Dermis blood vessel endothelial cell (primary cell): ENCODE results near the gene TRAPPC14. TPM values are rescaled to one million over a fixed set of nuclear protein-coding genes. Genes with fewer than 3 reads are reported as not detected.
"Not testable (repeated sequence)": the region's sequence is repeated elsewhere in the genome, so short reads cannot be mapped to it uniquely, and the experiment has no call there.

ENCODE experiments used
- DNase-seq: peaks from one replicate; pipeline ENCODE4 v3.0.0; 2010
- total RNA-seq: library from RNA; depleted of rRNA; stranded (reverse); fragments of >200 nt; gene quantifications from 2 replicates; pipeline ENCODE4 v1.2.3, GENCODE V29; 2014

The TRAPPC14 gene, protein sequence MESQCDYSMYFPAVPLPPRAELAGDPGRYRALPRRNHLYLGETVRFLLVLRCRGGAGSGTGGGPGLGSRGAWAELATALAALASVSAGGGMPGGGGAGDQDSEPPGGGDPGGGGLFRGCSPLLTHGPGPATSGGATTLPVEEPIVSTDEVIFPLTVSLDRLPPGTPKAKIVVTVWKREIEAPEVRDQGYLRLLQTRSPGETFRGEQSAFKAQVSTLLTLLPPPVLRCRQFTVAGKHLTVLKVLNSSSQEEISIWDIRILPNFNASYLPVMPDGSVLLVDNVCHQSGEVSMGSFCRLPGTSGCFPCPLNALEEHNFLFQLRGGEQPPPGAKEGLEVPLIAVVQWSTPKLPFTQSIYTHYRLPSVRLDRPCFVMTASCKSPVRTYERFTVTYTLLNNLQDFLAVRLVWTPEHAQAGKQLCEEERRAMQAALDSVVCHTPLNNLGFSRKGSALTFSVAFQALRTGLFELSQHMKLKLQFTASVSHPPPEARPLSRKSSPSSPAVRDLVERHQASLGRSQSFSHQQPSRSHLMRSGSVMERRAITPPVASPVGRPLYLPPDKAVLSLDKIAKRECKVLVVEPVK
- 4.1 and 4.7 TPM in 2 replicates for total RNA-seq

DNA sequence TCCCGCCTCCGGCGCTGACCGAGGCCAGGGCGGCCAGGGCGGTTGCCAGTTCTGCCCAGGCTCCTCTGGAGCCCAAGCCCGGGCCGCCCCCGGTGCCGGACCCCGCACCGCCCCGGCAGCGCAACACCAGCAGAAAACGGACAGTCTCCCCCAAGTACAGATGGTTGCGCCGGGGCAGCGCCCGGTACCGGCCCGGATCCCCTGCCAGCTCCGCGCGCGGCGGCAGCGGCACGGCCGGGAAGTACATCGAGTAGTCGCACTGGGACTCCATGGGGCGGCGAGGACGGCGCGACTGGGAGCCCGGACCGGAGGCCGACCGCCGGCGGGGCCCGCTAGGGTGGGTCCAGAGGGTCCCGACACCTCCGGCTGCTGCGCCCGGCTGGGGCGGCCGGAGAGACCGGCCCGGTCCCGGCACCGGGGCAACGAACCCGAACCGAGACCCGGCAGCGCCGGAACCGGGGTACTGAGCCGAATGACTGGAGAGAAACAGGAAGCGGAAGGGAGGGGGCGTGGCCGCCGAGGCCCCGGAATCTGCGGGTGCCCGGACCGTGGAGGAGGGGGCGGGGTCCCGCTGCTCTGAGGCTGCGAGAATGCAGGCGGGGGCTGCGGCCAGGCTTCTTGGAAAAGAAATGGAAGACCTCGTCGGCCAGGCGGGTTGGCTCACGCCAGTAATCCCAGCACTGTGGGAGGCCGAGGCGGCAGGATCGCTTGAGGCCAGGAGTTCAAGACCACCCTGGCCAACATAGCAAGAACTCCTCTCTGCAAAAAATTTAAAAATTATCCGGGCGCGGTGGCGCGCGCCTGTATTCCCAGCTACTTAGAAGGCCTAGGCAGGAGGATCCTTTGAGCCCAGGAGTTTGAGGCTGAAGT is at the start of gene TRAPPC14:
Gene TRAPPC14, minus strand, starts transcription at position 495 of the 870 bp plus-strand sequence. Its CDS starts 224 bp downstream, at position 271.
- DNase-seq = peak; percentile 71

DNA sequence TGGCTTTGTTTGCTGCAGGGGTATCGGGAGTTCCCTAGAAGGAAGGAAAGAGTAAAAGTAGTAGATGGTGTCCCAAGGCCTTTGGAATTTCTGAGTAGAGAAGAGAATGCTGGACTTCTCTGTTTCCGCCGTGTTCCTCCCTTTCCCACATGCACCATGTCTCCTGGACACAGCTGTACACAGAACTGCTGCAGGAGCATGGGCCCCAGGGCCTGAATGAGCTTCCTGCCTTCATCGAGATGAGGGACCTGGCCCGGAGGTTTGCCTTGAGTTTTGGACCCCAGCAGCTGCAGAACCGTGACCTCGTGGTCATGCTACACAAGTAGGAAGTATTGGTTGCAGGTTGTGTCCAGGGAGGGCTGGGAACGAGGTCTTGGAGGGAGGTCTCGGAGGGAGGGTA is 45.9 kb upstream of the TRAPPC14 start:
- no peak for DNase-seq

DNA sequence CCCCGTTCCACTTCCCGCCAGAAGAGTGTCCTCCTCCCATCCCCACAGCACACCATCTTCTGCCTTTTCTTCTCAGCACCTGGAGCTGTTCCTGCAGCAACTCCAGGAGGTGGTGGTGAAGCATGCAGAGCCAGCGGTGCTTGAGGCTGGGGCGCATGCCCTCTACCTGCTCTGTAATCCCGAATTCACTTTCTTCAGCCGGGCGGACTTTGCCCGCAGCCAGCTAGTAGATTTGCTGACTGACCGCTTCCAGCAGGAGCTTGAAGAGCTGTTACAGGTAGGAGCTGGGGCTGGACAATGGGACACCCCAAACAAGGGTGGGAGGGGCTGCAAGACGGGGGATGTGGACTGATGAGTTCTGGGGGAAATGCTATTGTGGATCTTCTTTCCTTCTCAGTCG is 42.2 kb upstream of the TRAPPC14 start:
- DNase-seq = no peak

DNA sequence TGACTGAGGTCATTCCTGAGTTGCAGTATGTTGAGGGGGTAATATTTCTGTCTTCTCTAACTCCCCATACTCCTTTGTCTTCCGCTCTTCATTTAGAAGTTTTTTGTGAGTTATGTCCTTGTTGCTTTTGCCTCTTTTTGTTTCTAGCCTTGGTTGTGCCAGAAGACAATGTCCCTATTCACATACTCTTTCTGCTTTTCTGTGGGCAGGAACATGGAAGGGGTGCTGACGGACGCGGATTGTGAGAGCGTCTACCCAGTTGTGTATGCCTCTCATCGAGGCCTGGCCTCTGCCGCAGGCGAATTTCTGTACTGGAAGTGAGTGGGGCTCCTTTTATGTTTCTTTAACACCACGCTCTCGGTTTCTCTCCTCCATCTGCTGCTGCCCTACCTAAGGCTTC is 39.7 kb upstream of the TRAPPC14 start:
- no peak for DNase-seq

DNA sequence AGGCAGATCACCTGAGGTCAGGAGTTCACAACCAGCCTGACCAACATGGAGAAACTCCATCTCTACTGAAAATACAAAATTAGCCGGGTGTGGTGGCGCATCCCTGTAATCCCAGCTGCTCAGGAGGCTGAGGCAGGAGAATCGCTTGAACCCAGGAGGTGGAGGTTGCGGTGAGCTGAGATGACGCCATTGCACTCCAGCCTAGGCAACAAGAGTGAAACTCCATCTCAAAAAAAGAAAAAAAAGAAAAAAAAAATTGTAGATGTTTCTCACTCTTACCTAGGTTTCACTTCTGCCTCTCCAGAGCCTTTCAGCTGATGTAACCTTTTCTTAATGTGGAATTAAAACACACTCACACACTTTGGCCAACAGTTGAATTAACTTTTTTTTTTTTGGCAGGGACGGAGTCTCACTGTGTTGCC is 37.4 kb upstream of the TRAPPC14 start:
- DNase-seq = not testable (repeated sequence)

DNA sequence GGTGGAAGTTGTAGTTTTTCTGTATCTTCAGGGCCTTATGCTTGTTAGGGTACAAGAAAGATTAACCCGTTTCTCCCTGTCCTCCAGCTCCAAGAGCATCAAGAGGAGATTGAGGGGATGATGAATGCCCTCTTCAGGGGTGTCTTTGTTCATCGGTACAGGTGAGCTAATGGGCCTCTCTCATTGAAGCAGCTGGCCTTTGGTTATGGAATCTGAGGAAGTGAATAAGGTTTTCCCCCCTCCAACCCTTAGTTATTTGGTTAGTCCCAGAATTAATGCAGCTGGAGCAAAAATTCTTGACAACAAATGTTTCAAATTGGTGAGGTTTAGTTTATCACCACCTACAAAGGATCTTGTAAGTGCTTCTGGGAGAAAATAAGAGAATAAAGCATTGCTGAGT is 36.7 kb upstream of the TRAPPC14 start:
- no peak for DNase-seq

DNA sequence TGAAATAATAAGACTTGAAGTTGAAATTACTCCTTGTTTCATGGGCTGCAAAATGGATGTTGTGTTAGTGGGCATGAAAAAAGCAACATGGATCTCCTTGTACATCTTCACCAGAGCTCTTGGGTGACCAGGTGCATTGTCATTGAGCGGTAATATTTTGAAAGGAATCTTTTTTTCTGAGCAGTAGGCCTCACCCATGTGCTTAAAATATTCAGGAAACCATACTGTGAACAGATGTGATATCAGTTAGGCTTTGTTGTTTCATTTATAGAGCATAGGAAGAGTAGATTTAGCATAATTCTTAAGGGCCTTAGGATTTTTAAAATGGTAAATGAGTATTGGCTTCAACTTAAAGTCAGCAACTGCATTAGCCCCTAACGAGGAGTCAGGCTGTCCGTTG is 34.4 kb upstream of the TRAPPC14 start:
- no peak for DNase-seq

DNA sequence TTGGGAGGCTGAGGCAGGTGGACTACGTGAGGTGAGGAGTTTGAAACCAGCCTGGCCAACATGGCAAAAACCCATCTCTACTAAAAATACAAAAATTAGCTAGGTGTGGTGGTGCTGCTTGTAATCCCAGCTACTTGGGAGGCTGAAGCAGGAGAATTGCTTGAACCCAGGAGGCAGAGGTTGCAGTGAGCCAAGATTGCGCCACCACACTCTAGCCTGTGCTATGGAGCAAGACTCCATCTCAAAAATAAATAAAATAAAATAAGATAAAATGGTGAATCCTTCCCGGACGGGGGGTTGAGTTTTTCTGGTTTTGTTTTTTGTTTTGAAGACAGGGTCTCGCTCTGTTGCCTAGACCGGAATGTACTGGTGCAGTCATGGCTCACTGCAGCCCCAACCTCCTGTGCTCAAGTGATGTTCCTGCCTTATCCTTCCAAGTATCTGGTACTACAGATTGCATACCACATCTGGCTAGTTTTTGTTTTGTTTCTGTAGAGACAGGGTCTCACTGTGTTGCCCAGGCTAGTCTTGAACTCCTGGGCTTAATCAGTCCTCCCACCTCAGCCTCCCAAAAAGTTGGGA is 33.8 kb upstream of the TRAPPC14 start:
- DNase-seq = not testable (repeated sequence)

DNA sequence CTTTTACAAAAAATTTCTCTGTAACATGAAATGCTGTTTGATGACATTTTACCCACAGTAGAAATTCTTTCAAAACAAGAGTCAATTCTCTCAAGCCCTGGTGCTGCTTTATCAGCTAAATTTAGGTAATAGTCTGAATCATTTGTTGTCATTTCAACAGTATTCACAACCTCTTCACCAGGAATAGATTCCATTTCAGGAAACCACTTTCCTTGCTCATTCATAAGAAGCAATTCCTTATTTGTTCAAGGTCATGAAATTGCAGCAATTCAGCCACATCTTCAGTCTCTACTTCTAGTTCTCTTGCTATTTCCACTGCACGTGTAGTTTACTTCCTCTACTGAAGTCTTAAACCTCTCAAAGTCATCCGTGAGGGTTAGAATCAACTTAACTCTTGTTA is 33.3 kb upstream of the TRAPPC14 start:
- DNase-seq = no peak

DNA sequence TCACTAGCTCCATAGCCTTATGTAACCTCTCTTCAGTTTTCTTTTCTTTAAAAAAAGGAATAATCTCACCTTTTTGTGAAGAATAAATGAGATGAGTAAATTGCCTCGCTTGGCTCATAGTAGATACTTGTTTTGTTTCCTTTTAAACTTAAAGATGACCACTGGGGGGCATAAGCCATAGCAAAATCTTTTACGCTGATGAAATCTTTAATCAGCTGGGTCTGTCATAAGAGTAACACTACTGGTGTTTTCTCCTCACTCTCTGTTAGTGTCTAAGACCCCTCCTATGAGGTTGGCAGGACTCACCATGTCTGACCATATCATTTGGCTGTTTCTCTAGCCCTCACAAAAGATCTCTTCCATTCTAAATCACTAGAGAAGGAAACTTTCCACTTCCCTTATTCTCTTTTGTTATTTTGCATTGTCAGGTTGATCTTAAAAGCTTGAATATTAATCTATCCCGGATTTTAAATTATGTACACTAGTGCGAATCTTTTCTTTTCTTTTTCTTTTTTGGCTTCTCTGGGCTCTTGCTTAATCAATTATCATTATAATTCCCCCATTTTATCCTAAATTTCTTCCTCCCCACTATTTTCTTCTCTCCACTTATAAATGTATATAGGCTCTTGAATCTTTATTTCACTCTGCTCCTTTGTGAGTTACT is 31.7 kb upstream of the TRAPPC14 start:
- peak; percentile 62 for DNase-seq

DNA sequence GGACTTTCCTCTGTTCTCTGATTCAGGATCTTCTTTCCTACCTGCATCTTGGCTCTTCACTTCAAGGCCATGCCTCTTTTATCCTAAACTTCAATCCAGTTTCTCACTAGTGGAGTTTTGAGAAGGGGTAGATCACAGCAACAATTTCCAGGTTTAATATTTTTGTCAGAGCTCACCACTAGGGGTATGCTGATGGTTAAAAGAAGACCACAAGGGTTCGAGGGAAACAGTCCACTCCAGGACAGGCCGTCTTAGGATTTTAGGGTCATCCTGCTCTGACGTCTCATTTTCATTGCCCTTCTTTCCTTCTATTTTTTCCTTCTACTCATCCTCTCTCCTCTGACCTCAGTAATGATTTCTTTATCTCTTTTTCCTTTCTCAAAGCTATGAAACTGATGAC is 30.5 kb upstream of the TRAPPC14 start:
- no peak for DNase-seq

DNA sequence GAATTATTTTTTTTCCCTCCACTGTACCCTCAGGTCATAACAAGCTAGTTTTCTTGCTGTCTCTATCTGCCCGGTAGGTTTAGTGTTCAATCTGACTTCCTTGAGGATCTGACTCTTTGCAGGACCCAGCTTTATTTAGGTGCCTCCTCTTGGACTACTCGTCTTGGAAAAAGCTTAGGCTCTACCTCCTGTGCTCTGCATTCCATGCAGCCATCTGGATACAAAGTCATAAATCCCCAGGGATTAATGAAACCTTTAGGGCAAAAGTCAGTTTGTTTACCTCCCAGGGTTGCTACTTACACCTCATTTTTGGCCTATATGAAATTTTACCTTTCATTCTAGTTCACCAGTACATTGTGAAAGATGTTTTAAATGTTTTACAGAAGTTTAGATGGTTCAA is 27.2 kb upstream of the TRAPPC14 start:
- DNase-seq = no peak

DNA sequence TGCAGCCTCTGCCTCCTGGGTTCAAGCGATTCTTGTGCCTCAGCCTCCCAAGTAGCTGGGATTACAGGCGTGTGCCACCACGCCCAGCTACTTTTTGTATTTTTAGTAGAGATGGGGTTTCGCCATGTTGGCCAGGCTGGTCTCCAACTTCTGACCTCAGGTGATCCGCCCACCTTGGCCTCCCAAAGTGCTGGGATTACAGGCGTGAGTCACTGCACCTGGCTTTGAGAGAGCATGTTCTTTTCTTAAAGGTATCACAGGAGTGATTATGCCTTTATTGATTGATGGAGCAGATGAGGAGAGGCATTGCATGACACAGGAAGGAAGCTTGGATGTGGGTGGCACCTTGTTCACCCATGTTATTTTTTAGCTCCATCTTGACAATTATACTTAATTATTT is 24.6 kb upstream of the TRAPPC14 start:
- not testable (repeated sequence) for DNase-seq

DNA sequence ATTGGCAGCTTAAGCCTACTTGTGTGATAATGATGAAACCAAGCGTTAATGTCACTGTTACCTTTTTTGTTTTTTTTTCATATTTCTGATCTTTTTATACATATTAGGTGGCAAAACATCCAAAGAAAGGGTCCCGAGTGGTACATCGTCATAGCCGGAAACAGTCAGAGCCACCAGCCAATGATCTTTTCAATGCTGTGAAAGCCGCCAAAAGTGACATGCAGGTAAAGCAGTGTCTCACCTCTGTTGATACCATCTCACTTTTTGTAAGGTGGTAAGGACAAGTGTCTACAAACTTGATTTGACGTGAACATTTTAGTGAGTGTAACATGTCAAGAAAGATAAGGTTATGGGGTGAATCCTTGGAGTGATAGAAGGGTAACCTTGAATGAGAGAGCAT is 24.1 kb upstream of the TRAPPC14 start:
- DNase-seq = not testable (repeated sequence)

DNA sequence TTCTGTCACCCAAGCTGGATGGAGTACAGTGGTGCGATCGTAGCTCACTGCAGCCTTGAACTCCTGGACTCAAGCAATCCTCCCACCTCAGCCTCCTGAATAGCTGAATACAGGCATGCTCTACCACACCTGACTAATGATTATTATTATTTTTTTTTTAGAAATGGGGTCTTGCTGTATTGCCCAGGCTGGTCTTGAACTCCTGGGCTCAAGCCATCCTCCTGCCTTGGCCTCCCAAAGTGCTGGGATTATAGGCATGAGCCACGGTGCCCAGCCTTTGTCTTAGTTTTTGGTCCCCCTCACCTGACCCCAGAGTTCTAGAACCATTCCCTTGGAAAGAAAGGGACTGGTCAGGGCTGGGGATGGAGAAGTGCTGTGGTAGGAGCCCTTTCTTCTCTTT is 21.6 kb upstream of the TRAPPC14 start:
- not testable (repeated sequence) for DNase-seq

DNA sequence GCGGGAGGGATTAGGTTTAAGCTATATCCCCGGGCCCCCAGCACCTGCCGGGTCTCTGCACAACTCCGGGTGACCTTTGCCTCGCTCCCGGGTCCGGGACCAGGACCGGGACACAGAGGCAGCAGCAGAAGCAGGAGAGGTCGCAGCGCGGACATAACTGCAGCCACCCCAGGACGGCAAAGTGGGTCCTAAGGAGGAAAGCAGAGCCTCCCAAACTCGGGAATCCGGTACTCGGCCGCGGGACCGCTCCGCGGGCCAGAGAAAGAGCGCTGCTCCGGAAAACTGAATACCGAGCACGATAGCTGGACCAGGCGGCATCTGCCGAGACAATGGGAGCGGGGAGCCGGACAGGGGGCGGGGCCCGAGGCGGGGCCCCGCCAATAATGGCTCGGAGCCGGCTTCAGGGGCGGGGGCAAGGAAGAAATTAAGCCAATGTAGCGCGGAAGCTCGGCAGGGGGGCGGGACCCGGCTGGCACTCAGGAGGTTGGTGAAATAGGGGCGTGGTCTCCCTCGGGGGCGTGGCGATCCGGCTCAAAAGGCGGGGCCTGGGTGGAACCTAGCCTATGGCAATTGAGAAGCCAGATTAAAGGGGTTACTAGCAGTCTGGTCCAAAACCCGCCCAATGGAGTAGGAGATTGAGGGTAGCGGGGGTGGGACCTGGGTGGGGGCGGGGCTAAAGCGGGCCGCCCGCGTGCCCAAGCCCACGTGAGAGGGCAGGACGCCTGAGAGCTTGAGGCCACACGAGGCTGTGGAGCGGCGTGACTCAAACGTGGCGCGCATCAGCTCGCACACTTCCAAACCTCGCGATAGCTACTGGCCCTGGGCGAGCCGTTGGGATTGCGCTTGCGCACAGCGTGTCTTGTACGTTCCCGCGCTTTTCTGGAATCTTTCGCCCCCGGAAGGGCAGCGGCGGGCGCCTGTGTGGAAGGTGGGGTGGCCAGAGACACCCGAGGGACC is 18.8 kb upstream of the TRAPPC14 start, which contains the start of the genes GPC2 and STAG3:
Gene GPC2, minus strand, starts transcription at position 337 of the 957 bp plus-strand sequence. Its CDS starts 182 bp downstream, at position 155.
Gene STAG3, plus strand, starts transcription at position 874 of the 957 bp plus-strand sequence. CDS start 2,639 bp downstream, outside the sequence.
- DNase-seq = peak; percentile 97

DNA sequence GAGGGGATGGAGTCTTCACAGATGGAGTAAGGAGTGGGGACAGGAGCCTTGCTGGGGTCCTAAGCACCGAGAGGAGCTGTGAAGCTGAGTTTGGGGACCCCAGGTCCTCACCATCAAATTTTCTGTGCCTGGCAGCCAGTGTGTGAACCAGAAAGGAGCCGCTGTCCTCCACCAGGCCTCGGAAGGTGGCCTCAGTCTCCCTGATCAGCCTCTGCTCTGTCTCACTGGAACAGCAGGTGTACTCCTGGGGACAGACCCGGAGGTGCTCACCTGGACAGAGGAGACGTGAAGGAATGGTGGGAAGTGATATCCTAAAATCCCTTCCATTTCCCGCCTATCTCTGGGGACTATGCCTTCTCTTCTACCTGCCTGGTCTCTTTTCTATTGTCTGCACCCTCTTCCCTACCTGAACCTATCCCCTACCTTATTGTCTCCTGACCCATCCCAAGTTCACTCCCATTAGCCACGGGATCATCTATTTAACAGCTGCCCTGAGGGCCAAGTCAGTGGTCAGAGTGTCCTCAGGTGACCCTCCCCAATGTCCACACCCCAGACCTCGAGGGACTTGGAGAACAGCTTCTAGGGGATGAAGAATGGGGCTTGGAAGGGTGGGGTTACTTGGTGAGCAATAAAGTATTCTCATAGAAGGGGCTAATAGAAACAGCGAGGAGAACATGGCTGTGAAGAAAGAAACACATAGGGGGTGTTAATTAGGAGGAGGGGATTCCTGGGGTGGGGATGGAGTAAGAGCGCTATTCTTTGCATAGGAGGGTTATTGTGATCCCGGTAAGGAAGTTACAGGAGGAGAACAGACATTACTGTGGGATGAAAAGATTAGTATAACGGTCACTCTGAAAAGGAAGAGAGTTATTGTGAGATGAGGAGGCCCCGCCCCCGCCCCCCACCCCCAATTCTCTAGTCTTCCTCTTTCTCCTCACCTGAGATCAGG is 17.8 kb upstream of the TRAPPC14 start:
- no peak for DNase-seq

DNA sequence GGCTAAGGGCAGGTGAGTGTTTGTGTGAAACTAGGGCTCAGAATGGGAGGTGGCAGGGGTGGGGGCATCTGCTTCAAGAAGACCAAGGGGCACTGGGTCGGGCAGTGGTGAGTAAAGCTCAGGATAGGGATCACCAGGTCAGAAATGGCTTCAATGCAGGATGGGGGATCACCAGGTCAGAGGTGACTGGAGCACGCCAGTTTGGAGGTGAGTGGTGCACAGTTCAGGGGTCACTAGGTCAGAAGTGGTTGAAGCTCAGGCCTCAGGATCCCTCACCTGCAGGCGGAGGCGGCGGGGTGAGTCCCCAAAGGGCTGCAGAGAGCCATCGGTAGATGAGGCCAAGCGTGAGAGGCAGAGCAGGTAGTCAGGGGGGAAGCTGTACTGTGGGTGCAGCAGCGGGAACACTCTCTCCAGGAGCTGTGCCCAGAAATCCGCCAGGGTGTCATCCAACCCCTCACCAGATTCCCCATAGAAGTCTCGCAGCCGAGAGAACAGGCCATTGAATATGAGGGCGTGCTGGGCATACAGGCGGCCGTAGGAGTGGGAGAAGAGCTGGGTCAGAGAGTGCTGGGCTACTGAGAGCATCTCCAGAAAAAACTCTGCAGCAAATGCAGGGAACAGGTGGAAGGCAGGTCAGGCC is 16.9 kb upstream of the TRAPPC14 start:
- DNase-seq = no peak

DNA sequence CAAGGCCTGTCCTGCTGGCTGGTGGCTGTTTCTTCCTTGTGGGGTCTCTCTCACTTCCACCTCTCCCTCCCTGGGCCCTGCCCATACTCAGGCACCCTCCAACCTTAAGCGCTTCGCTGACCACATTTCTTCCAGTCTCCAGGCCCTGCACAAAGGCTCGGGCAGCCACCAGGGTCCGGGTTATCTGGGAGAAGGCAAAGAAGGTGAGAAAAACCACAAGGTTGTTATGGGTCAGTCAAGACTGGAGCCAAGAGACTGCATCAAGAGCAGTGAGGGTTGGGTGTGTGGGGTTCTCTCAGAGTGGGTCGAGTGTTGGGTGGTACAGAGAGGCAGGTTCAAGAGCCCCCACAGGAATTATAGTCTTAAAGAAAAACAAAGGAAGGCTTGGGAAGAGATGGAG is 16.1 kb upstream of the TRAPPC14 start:
- no peak for DNase-seq
